ENCODE data around the gene CD55. TPM values are rescaled to one million over a fixed set of nuclear protein-coding genes. Genes with fewer than 3 reads are reported as not detected.

Gene CD55
- total RNA-seq: 9.8 TPM

- peak; percentile 90 for ATAC-seq
- DNase-seq (ENCODE audit: low spot score): peak; percentile 93
These were observed at the start of gene CD55 for GRCh38 chr1:207321079-207321789. Gene CD55 (plus strand): TSS chr1:207321678. CDS start chr1:207321766, 88 bp downstream.

- ATAC-seq (no peak), DNase-seq (ENCODE audit: low spot score) (no peak)
These were observed 46.6 kb upstream of the CD55 start for GRCh38 chr1:207274882-207275281.

DNA sequence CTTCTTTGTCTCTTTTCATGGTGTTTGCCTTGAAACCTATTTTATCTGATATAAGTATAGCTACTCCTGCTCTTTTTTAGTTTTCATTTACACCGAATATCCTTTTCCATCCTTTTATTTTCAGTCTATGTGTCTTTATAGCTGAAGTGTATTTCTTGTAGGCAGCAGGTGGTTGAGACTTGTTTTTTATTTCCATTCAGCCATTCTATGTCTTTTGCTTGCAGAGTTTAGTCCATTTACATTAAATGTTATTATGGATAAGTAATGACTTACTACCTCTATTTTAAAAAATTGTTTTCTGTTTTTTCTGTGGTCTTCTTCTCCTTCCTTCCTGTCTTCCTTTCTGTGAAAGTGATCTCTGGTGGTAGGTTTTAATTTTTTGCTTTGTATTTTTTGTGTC lies 45.0 kb upstream of the CD55 start:
- ATAC-seq (no peak), DNase-seq (ENCODE audit: low spot score) (no peak)

DNA sequence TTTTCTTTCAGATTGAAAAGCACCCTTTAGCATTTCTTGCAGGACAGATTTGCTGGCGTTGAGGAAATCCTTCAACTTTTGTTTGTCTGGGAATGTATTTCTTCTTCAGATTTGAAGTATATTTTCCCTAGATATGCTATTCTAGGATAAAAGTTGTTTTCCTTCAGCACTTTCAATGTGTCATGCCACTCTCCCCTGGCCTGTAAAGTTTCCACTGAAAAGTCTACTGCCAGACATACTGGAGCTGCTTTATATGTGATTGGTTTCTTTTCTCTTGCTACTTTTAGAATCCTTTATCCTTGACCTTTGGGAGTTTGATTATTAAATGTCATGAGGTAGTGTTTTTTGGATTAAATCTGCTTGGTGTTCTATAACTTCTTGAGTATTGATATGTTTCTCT lies 44.2 kb upstream of the CD55 start:
- no peak for ATAC-seq
- DNase-seq (ENCODE audit: low spot score): no peak

DNA sequence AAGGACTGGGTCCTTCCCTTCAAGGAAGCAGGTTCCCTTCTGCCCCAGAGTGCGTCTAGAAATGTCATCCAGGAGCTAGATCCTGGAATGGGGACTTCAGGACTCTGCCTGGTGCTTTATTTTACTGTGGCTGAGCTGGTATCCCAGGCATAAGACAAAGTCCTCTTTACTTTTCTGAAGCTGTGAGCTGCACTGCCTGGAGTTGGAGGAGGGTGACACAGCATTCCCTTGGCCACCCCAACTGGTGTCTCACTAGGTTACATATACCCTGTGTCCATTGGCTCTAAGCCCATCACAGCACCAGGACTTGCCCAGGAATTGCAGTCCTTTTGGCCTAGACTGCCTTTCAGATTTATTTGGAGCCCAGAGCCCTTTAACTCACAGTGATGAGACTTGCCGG lies 41.8 kb upstream of the CD55 start:
- no peak for DNase-seq (ENCODE audit: low spot score)
- ATAC-seq: no peak

DNA sequence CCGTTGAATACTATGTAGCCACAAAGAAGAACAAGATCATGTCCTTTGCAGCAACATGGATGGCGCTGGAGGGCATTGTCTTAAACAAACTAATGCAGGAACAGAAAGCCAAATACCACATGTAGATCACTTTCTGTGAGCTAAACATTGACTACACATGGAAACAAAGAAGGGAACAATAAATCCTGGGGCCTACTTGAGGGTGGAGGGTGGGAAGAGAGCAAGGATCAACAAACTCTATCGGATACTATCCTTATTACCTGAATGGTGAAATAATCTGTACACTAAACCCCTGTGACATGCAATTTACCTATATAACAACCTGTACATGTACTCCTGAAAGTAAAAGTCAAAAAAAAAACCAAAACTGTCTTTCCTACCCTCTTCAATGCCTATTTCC lies 40.8 kb upstream of the CD55 start:
- no peak for DNase-seq (ENCODE audit: low spot score)
- no peak for ATAC-seq

GRCh38 chr1:207282058-207282457 lies 39.4 kb upstream of the CD55 start:
- no peak for ATAC-seq
- no peak for DNase-seq (ENCODE audit: low spot score)

- ATAC-seq (no peak), DNase-seq (ENCODE audit: low spot score) (no peak)
These were observed 38.7 kb upstream of the CD55 start for GRCh38 chr1:207282496-207283380.

- ATAC-seq (no peak), DNase-seq (ENCODE audit: low spot score) (no peak)
These were observed 38.1 kb upstream of the CD55 start for GRCh38 chr1:207283421-207283820.

GRCh38 chr1:207284209-207284897 lies 37.1 kb upstream of the CD55 start:
- ATAC-seq: no peak
- no peak for DNase-seq (ENCODE audit: low spot score)

DNA sequence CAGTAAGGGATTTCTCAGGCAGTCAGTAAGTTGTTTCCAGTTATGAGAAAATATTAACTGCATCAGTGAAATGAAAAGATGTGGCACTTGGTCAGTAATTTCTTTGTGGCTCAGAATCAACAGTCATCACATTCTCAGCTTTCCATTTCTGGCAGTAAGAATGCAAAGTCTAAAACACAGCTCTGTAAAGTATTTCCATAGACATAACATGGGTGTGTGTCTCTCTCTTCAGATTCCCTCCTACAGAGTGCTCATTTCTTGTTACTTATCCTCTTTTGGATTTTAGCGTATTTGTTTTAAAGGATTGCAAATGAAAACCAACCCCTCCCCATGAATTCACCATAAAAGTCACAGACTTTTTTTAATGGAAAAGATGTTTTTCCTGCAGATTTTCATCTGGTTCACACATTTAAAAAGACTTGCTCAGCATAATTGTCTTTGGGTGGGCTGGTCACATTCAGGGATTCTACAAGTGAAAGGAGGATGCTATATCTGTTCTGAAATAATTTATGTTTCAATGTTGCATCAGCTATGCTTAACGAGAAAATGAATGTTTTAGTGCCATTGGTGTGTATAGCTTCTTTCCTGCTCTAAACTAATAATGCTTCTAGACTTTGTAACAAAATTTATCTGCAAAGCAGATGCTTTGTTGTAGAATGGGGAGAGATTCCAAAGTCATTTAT lies 34.6 kb upstream of the CD55 start:
- ATAC-seq (no peak), DNase-seq (ENCODE audit: low spot score) (no peak)

DNA sequence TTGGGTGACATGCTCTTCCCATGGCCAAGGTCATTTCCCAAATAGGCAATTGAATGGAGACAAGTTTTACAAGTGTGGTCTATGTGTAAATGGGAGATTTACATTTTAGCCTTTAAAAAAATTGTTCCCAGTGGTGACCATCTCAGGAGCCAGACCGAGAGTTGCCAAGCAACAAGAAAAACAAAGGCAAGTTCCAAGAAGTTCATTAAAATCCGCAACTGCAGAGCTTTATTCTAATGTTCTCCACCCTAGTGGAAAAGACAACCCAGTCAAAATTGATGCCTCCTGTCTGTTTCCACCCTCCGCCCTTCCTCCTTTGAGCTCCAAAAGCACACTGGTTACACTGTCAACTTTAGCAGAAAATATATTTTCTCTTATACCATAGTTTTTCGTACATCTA lies 33.2 kb upstream of the CD55 start:
- no peak for ATAC-seq

DNA sequence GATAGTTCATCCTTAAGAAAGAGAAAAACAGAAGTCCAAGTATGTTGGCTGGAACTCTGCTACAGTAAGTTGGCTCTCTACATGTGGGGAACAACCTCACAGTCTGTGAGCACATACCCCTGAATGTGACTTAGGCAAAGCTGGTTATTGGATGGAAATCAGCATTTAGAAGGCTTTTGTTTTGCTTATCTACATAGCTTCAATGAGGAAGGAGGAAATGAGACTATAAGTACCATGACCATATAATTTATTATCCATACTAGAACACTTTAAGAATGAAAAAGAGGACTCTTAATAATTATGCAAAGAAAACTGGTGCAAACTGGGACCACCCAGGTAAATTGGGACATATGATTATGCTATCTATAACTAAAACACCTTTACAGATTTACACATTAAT lies 31.7 kb upstream of the CD55 start:
- no peak for ATAC-seq
- DNase-seq (ENCODE audit: low spot score): no peak

More for the DNA sequence above, 33.2 kb upstream of the CD55 start:
- no peak for DNase-seq (ENCODE audit: low spot score)

GRCh38 chr1:207291723-207292122 lies 29.8 kb upstream of the CD55 start:
- ATAC-seq: no peak

DNA sequence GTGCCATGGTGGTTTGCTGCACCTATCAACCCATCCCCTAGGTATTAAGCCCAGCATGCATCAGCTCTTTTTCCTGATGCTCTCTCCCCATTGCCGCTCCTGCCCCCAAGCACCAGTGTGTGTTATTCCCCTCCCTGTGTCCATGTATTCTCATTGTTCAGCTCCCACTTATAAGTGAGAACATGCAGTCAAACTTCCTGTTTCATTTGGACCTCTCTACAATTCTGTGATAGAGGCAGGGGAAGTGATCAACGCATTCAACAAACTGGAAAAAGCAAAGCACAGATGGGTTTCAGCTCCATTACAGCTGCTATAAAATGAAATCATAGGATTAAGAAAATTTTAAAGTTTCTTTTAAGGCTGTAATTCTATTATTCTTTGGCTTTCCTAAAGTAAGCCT lies 23.3 kb upstream of the CD55 start:
- no peak for DNase-seq (ENCODE audit: low spot score)
- peak; percentile 15 for ATAC-seq

More at GRCh38 chr1:207291723-207292122, 29.8 kb upstream of the CD55 start:
- no peak for DNase-seq (ENCODE audit: low spot score)

DNA sequence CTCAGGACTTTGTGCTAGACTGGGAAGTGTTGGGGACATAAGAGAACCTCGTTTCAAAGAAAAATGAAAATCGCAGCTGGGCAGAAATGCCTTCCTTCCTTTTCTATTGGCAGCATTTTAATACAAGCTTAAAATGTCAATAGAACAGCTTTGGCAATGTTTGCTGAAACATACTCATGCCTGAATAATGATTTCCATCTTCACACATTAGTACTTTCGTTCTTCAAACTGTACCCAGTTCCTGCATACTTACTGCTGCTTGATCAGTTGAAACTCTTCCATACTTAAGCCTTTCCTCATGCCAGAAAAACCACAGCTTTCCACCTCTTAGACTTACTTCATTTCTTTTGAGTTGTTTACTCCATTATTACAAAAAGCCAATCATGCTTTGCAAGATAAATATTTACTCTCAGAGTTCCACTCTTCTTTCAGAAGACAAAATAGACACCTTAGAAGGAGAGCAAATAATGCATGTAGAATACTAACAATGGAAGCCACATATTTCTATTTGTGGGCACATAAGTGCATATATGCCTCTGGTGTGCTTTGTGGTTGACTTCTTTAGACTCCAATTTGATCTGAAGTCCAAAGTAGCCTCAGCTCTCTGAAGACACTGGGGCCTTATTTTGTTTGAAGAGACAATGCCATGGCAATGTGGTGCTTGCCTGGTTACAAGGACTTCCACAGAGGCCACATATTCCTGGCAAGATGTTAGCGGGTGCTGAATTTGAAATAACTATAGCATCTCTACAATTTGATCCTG lies 22.7 kb upstream of the CD55 start:
- no peak for DNase-seq (ENCODE audit: low spot score)
- peak; percentile 53 for ATAC-seq

DNA sequence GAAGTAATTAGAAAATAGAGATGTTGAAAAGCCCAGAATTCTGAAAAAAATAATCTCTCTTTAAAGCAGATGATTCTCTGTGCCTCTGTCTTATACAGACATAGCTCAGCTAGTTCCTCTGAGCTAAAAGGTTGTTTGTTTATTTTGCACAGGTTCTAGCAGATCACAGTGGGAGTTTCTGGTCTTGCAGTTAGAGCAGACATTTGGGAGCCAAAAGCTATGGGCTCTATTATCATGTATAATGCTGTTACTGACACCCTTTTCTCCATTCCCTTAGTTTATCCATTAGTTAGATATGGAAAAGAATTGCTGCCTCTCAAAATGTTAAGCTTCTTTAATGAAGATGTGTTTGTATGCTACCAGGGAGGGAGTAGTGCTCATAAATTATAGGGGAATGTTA lies 20.5 kb upstream of the CD55 start:
- no peak for ATAC-seq
- DNase-seq (ENCODE audit: low spot score): no peak

DNA sequence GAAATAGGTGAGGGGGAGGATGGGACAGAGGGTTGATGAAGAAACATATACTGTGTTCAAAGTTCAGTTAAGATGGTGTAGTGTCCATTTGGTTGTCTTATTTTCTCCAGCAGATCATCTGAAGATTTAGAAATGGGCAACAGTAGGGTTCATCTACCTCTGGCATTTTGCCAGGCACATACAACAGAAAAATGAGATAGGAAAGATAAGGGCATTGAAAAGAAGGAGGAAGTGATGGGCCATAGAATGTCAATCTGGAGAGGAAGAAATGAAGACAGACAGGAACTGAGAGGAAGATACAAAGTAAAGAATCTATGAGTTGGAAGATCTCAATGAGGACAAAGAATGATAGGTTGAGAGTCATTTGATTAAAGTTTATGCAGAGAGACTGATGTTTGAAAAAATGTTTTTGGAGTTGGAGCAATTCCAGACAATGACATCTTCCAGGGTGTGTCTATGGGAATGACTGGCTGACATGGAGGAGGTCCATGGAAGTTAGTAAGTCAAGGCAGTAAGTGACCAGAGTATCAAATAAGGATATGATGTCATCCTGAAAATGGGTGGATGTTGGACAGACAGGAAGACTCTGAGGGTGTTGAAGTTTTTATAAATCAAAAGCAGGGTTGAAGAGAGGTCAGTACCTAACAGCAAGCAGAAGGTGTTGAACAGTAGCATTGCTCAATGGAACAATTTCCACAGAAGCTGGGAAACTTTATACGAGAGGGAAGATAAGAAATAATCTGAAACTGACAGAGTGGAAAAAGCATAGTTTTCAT lies 18.7 kb upstream of the CD55 start:
- no peak for DNase-seq (ENCODE audit: low spot score)
- ATAC-seq: no peak

DNA sequence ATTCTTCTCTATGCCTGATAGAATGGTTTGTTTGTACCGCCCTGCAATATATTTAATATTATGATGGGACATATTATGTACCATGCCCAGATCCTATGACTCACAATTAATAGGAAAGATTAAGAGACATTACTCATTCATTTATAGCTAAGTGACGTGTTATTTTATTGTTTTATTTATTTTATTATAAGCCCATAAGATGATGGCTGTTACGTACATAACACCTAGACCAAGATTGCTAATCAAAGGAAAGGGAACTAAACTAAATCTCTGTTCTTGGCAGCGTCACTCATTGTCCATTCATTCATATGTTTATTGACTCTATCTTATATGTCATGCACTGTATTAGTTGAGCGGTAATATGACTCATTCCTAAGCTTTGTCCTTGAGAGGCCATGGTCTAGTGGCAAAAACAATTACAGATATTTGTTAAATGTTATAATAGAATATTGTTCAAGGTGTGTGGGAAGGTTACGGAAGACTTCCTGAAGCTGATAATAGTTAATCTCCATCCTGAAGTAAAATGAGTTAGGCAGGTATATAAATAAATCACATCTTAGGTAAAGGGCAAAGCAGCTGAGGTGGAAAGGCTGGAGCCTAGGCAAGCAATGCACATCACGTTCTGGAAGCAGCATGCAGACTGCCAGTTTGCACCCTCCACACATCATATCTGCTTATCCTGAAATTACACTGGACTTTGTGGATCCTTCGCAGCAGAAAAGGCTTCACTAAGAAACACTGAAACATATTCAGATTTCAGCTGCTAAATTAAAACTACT lies 16.6 kb upstream of the CD55 start:
- no peak for ATAC-seq
- DNase-seq (ENCODE audit: low spot score): no peak
